ENCODE results near the gene NFATC2.

Gene NFATC2

GRCh38 chr20:51460163-51460562 is 82.4 kb downstream of the NFATC2 start:
- no peak overlapping the region for H2BK15ac ChIP-seq (replicated peaks; ENCODE audit: low read depth)
- no peak overlapping the region for H3K4me2 ChIP-seq (ENCODE audit: low read length)
- H3K79me2 ChIP-seq (ENCODE audit: control insufficient read depth, insufficient read depth, low read length): no peaks in the 10 kb centered on the region
- H2BK120ac ChIP-seq (ENCODE audit: low read depth, low read length): no peak overlapping the region
- H3K56ac ChIP-seq (ENCODE audit: low read length): no peak overlapping the region
- H3K23ac ChIP-seq (ENCODE audit: low read length): no peak overlapping the region
- no peak overlapping the region for H4K5ac ChIP-seq (ENCODE audit: low read length)
- no peak overlapping the region for H3K9ac ChIP-seq (ENCODE audit: low read length)
- no peak overlapping the region for H2BK5ac ChIP-seq (ENCODE audit: low read length)
- H3K4me3 ChIP-seq (ENCODE audit: low read length): no peak overlapping the region
- H2AK5ac ChIP-seq (ENCODE audit: low read length): no peak overlapping the region
- H3K4ac ChIP-seq (ENCODE audit: low read depth, low read length): no peak overlapping the region
- DNase-seq: no peak
- no peaks in the 10 kb centered on the region for H3K27me3 ChIP-seq (ENCODE audit: insufficient read depth, low read length, poor library complexity)
- no peak overlapping the region for H4K8ac ChIP-seq (ENCODE audit: low read depth, low read length)
- no peak overlapping the region for H3K18ac ChIP-seq (ENCODE audit: low read length)
- no peaks in the 10 kb centered on the region for H3K36me3 ChIP-seq (ENCODE audit: control insufficient read depth, insufficient read depth, low read length)
- H3K4me1 ChIP-seq (ENCODE audit: control insufficient read depth, low read depth, low read length): no peaks in the 10 kb centered on the region
- H3K27ac ChIP-seq (ENCODE audit: low read depth, low read length): no peak overlapping the region
- H3K79me1 ChIP-seq (ENCODE audit: low read length): no peaks in the 10 kb centered on the region
- no CpG with 5 or more reads among the region's 3 CpGs for WGBS (ENCODE audit: extremely low coverage, insufficient coverage, low lambda C conversion rate)

- Histone ChIP-seq H2BK120ac (ENCODE audit: low read depth, low read length) (no peak overlapping the region), H3K56ac (ENCODE audit: low read length) (no peak overlapping the region), H3K18ac (ENCODE audit: low read length) (no peak overlapping the region), H3K4ac (ENCODE audit: low read depth, low read length) (no peak overlapping the region), H2BK15ac (replicated peaks; ENCODE audit: low read depth) (no peak overlapping the region), H4K5ac (ENCODE audit: low read length) (no peak overlapping the region), H4K8ac (ENCODE audit: low read depth, low read length) (no peak overlapping the region), H3K79me1 (ENCODE audit: low read length) (no peaks in the 10 kb centered on the region), H2AK5ac (ENCODE audit: low read length) (no peak overlapping the region), H3K9ac (ENCODE audit: low read length) (no peak overlapping the region), H3K27ac (ENCODE audit: low read depth, low read length) (no peak overlapping the region), H3K4me1 (ENCODE audit: control insufficient read depth, low read depth, low read length) (no peaks in the 10 kb centered on the region), H2BK5ac (ENCODE audit: low read length) (no peak overlapping the region), H3K23ac (ENCODE audit: low read length) (no peak overlapping the region), H3K36me3 (ENCODE audit: control insufficient read depth, insufficient read depth, low read length) (no peaks in the 10 kb centered on the region), H3K27me3 (ENCODE audit: insufficient read depth, low read length, poor library complexity) (no peaks in the 10 kb centered on the region), H3K4me2 (ENCODE audit: low read length) (no peak overlapping the region), H3K79me2 (ENCODE audit: control insufficient read depth, insufficient read depth, low read length) (no peaks in the 10 kb centered on the region), H3K4me3 (ENCODE audit: low read length) (no peak overlapping the region)
- no CpG with 5 or more reads among the region's 13 CpGs for WGBS (ENCODE audit: extremely low coverage, insufficient coverage, low lambda C conversion rate)
- no peak for DNase-seq
Observed at GRCh38 chr20:51458751-51459439, 83.6 kb downstream of the NFATC2 start.

GRCh38 chr20:51457533-51457932 is 85.0 kb downstream of the NFATC2 start:
- H2BK5ac ChIP-seq (ENCODE audit: low read length): no peak overlapping the region
- H3K36me3 ChIP-seq (ENCODE audit: control insufficient read depth, insufficient read depth, low read length): no peaks in the 10 kb centered on the region
- no peak overlapping the region for H3K4ac ChIP-seq (ENCODE audit: low read depth, low read length)
- no peak overlapping the region for H2BK15ac ChIP-seq (replicated peaks; ENCODE audit: low read depth)
- no peak overlapping the region for H2AK5ac ChIP-seq (ENCODE audit: low read length)
- H3K79me1 ChIP-seq (ENCODE audit: low read length): no peaks in the 10 kb centered on the region
- H3K23ac ChIP-seq (ENCODE audit: low read length): no peak overlapping the region
- no peaks in the 10 kb centered on the region for H3K4me1 ChIP-seq (ENCODE audit: control insufficient read depth, low read depth, low read length)
- no peak overlapping the region for H3K9ac ChIP-seq (ENCODE audit: low read length)
- H3K27ac ChIP-seq (ENCODE audit: low read depth, low read length): no peak overlapping the region
- H3K18ac ChIP-seq (ENCODE audit: low read length): no peak overlapping the region
- no peak overlapping the region for H4K5ac ChIP-seq (ENCODE audit: low read length)
- H2BK120ac ChIP-seq (ENCODE audit: low read depth, low read length): no peak overlapping the region
- no peak overlapping the region for H3K4me3 ChIP-seq (ENCODE audit: low read length)
- H4K8ac ChIP-seq (ENCODE audit: low read depth, low read length): no peak overlapping the region
- no CpG with 5 or more reads among the region's 3 CpGs for WGBS (ENCODE audit: extremely low coverage, insufficient coverage, low lambda C conversion rate)
- H3K56ac ChIP-seq (ENCODE audit: low read length): no peak overlapping the region
- no peaks in the 10 kb centered on the region for H3K27me3 ChIP-seq (ENCODE audit: insufficient read depth, low read length, poor library complexity)
- DNase-seq: no peak
- no peak overlapping the region for H3K4me2 ChIP-seq (ENCODE audit: low read length)
- H3K79me2 ChIP-seq (ENCODE audit: control insufficient read depth, insufficient read depth, low read length): no peaks in the 10 kb centered on the region

- Histone ChIP-seq H3K18ac (ENCODE audit: low read length) (no peak overlapping the region), H3K36me3 (ENCODE audit: control insufficient read depth, insufficient read depth, low read length) (no peaks in the 10 kb centered on the region), H4K8ac (ENCODE audit: low read depth, low read length) (no peak overlapping the region), H3K79me2 (ENCODE audit: control insufficient read depth, insufficient read depth, low read length) (no peaks in the 10 kb centered on the region), H3K4me1 (ENCODE audit: control insufficient read depth, low read depth, low read length) (no peaks in the 10 kb centered on the region), H3K4me2 (ENCODE audit: low read length) (no peak overlapping the region), H2BK15ac (replicated peaks; ENCODE audit: low read depth) (no peak overlapping the region), H3K27ac (ENCODE audit: low read depth, low read length) (no peak overlapping the region), H3K79me1 (ENCODE audit: low read length) (no peaks in the 10 kb centered on the region), H2BK120ac (ENCODE audit: low read depth, low read length) (no peak overlapping the region), H3K27me3 (ENCODE audit: insufficient read depth, low read length, poor library complexity) (no peaks in the 10 kb centered on the region), H3K56ac (ENCODE audit: low read length) (no peak overlapping the region), H3K9ac (ENCODE audit: low read length) (no peak overlapping the region), H2BK5ac (ENCODE audit: low read length) (no peak overlapping the region), H4K5ac (ENCODE audit: low read length) (no peak overlapping the region), H3K4ac (ENCODE audit: low read depth, low read length) (no peak overlapping the region), H2AK5ac (ENCODE audit: low read length) (no peak overlapping the region), H3K4me3 (ENCODE audit: low read length) (no peak overlapping the region), H3K23ac (ENCODE audit: low read length) (no peak overlapping the region)
- no CpG with 5 or more reads among the region's 24 CpGs for WGBS (ENCODE audit: extremely low coverage, insufficient coverage, low lambda C conversion rate)
- DNase-seq: peak; percentile 56
Observed at GRCh38 chr20:51456511-51457509, 85.7 kb downstream of the NFATC2 start.

GRCh38 chr20:51454250-51454865 is 88.2 kb downstream of the NFATC2 start:
- no peaks in the 10 kb centered on the region for H3K79me2 ChIP-seq (ENCODE audit: control insufficient read depth, insufficient read depth, low read length)
- no peak overlapping the region for H3K9ac ChIP-seq (ENCODE audit: low read length)
- no peak overlapping the region for H4K8ac ChIP-seq (ENCODE audit: low read depth, low read length)
- H3K4me3 ChIP-seq (ENCODE audit: low read length): no peak overlapping the region
- H3K79me1 ChIP-seq (ENCODE audit: low read length): no peaks in the 10 kb centered on the region
- WGBS (ENCODE audit: extremely low coverage, insufficient coverage, low lambda C conversion rate): no CpG with 5 or more reads among the region's 9 CpGs
- H4K5ac ChIP-seq (ENCODE audit: low read length): no peak overlapping the region
- H2BK120ac ChIP-seq (ENCODE audit: low read depth, low read length): no peak overlapping the region
- H2AK5ac ChIP-seq (ENCODE audit: low read length): no peak overlapping the region
- no peak overlapping the region for H2BK15ac ChIP-seq (replicated peaks; ENCODE audit: low read depth)
- no peak overlapping the region for H2BK5ac ChIP-seq (ENCODE audit: low read length)
- no peak overlapping the region for H3K4me2 ChIP-seq (ENCODE audit: low read length)
- no peak for DNase-seq
- peaks cover 2% of the 10 kb centered on the region for H3K4me1 ChIP-seq (ENCODE audit: control insufficient read depth, low read depth, low read length)
- no peaks in the 10 kb centered on the region for H3K36me3 ChIP-seq (ENCODE audit: control insufficient read depth, insufficient read depth, low read length)
- no peak overlapping the region for H3K56ac ChIP-seq (ENCODE audit: low read length)
- no peak overlapping the region for H3K4ac ChIP-seq (ENCODE audit: low read depth, low read length)
- H3K27ac ChIP-seq (ENCODE audit: low read depth, low read length): no peak overlapping the region
- H3K18ac ChIP-seq (ENCODE audit: low read length): no peak overlapping the region
- H3K23ac ChIP-seq (ENCODE audit: low read length): no peak overlapping the region
- H3K27me3 ChIP-seq (ENCODE audit: insufficient read depth, low read length, poor library complexity): no peaks in the 10 kb centered on the region
